Measurements from ENCODE around the gene SPRYD3.

SPRYD3 gene

DNA sequence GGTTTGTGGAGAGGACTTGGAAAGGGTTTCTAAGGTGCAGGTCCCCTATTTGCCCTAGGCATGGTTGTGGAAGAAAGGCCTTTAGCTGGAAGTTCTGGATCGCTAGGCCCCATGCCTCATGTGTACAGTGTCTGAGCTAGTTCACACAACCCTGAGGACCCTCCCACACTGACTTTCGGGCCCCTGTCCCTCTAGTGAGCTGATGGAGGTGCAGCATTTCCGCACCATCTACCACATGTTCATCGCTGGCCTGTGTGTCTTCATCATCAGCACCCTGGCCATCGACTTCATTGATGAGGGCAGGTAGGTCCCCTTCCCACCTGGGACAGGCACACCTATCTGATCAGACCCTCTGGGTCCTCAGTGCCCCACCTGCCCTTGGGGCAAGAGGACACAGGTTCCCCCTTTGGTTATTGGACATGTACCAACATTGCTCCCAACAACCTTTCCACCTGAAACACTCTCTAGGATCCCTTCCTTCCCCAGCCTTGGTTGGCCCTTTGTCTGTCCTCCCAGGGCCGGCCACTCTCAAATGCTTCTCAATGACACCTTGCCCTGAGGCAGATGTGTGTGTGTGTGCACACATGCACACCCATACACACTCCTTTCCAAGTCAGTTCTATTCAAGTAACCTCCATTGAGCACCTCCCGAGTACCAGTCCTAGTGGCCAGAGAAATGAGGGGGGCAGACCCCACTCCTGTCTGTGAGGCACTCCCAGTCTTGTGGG lies 26.7 kb upstream of the SPRYD3 start:
- Mint-ChIP-seq H3K4me1 (ENCODE audit: low read depth) (peaks cover 35% of the 10 kb centered on the region), H3K27ac (no peak overlapping the region), H3K27me3 (no peaks in the 10 kb centered on the region), H3K4me3 (no peak overlapping the region), H3K9me3 (no peaks in the 10 kb centered on the region), H3K36me3 (ENCODE audit: low read depth) (no peaks in the 10 kb centered on the region)

DNA sequence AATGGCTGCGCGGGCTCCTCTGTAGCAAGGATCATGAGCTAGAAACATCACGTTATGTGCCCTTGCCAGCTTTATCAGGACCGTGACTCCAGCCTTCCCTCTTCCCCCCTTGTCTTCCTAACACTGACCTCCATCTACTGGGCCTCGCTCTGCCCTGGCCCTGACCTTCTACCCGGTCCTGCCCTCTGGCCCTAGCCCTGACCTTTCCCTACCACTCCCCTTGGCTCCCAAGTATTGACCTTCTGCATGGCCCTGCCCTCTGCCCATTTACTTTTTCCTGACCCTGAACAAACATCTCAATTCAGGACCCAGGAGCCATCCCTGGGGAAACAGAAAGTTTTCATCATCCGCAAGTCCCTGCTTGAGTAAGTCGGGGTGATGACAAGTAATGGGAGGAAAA lies 26.1 kb upstream of the SPRYD3 start:
- Mint-ChIP-seq H3K9me3 (no peaks in the 10 kb centered on the region), H3K27me3 (no peaks in the 10 kb centered on the region), H3K27ac (no peak overlapping the region), H3K4me1 (ENCODE audit: low read depth) (peaks cover 35% of the 10 kb centered on the region), H3K4me3 (no peak overlapping the region), H3K36me3 (ENCODE audit: low read depth) (no peaks in the 10 kb centered on the region)

DNA sequence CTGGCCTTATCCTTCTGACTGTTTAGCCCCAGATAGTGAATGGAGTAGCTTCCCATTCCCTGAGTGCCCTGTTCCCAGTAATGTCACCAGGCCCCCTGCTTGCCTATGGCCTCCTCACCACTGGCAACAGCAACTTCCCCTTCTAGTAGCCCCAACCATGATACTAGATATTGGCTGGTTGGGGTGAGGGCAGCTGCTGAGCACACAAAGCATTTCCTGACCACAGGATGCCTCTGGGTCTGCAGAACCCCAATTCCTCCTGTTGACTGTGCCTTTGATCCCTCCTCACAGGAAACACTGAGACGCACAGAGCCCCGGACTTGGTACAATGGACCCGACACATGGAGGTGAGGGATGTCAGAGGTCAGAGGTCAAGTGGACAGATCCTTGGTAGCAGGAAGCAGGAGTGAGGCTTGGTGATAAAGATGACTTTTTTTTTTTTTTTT lies 24.7 kb upstream of the SPRYD3 start:
- H3K36me3 Mint-ChIP-seq (ENCODE audit: low read depth): no peaks in the 10 kb centered on the region
- no peaks in the 10 kb centered on the region for H3K27me3 Mint-ChIP-seq
- H3K9me3 Mint-ChIP-seq: no peaks in the 10 kb centered on the region
- H3K4me3 Mint-ChIP-seq: no peak overlapping the region
- peaks cover 41% of the 10 kb centered on the region for H3K4me1 Mint-ChIP-seq (ENCODE audit: low read depth)
- H3K27ac Mint-ChIP-seq: peak overlapping the region; percentile 58

DNA sequence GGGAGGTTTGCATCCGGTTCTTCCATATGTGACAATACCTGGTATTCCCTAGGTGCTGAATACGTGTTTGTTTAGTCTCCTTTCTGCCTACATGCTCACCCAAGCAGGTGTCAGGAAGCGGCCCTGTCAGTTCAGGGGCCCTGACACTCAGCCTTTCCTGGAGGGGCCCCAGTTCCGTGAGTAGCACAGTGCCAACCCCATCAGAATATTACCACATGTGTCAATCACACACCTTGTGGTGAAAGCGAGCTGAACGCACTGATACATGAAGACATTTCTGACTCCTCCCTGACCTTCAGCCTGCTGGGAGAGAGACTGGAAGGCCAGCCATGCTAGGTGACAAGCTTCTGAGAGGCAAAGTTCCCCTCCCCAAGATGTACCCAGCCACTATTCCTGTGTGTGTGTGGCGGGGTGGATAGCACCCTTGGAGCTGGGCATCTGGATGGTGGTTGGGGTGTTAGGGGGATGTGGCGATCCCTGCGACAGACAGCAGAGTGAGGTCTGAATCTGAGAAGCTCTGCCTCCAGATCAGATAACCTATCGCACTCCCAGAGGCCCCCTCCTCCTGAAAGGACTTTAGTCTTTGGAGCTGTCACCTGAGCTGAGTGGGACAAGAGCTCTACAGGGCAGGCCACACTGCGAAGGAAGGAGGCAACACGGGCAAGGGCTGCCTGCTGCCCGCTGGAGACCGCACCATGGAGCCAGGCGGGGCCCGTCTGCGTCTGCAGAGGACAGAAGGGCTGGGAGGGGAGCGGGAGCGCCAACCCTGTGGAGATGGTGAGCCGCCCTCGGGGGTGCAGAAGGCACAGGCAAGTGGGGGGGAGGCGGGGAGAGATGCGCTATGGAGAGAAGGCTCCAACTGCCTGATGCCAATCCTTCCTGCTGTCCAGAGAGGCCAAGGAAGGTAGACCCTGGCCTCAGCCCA lies 24.0 kb upstream of the SPRYD3 start, which contains the start of gene SOAT2:
Gene SOAT2 (plus strand): TSS at position 604 of the 925 bp plus-strand sequence. CDS start 92 bp downstream, at position 696.
- no peaks in the 10 kb centered on the region for H3K27me3 Mint-ChIP-seq
- H3K9me3 Mint-ChIP-seq: no peaks in the 10 kb centered on the region

DNA sequence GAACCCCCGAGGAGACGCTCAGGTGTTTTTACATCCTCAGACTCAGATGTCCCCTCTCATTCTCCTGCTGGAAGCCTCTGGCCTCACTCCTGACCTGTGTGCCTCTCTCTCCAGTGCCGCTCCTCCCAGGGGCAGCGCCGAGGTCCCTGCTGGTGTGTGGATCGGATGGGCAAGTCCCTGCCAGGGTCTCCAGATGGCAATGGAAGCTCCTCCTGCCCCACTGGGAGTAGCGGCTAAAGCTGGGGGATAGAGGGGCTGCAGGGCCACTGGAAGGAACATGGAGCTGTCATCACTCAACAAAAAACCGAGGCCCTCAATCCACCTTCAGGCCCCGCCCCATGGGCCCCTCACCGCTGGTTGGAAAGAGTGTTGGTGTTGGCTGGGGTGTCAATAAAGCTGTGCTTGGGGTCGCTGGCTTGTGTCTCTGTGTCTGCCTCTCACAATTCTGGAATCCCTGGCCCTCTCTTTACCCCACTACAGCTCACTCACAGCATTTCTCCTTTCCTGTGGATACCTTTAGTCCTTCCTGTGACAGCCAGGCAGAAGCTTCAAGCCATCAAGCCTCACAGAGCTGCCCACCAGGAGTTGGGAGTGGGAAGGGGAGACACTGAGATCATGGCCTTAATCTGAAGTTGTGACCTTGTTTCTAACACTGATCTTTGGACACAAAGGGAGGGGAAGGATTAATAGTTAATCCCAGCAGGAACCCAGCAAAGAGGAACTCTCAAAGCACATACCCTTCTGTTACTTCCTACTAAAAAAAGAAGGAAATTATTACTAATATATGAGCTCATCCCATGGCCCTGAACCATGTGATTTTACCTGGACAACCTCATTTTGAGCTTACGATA lies 23.0 kb upstream of the SPRYD3 start:
- H3K4me1 Mint-ChIP-seq (ENCODE audit: low read depth): peaks cover 57% of the 10 kb centered on the region
- no peaks in the 10 kb centered on the region for H3K27me3 Mint-ChIP-seq
- no peaks in the 10 kb centered on the region for H3K9me3 Mint-ChIP-seq
- no peaks in the 10 kb centered on the region for H3K36me3 Mint-ChIP-seq (ENCODE audit: low read depth)
- H3K4me3 Mint-ChIP-seq: no peak overlapping the region
- H3K27ac Mint-ChIP-seq: peak overlapping the region; percentile 75

More for the DNA sequence above, 24.0 kb upstream of the SPRYD3 start, which contains the start of gene SOAT2:
- H3K36me3 Mint-ChIP-seq (ENCODE audit: low read depth): no peaks in the 10 kb centered on the region
- H3K4me1 Mint-ChIP-seq (ENCODE audit: low read depth): peaks cover 49% of the 10 kb centered on the region
- peak within 1 kb of the TSS; percentile 91 for H3K27ac Mint-ChIP-seq
- peak within 1 kb of the TSS; percentile 45 for H3K4me3 Mint-ChIP-seq

DNA sequence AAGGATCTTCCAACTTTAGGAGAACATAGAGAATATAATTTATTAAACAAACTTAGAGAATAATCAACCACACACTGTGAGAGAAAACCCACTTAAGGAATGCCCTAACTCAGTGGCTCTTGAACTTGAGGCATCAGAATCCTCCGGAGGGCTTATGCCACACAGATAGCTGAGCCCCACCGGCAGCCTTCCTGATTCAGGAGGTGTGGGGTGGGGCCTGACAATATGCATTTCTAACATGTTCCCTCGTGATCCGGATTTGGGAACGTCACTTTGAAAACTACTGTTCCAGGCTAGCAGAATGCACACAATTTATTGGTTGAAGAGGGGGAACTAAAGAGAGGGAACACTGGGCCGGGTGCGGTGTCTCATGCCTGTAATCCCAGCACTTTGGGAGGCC lies 22.1 kb upstream of the SPRYD3 start:
- H3K4me3 Mint-ChIP-seq: no peak overlapping the region
- no peaks in the 10 kb centered on the region for H3K36me3 Mint-ChIP-seq (ENCODE audit: low read depth)
- peaks cover 66% of the 10 kb centered on the region for H3K4me1 Mint-ChIP-seq (ENCODE audit: low read depth)
- H3K27ac Mint-ChIP-seq: peak overlapping the region; percentile 45
- no peaks in the 10 kb centered on the region for H3K9me3 Mint-ChIP-seq
- no peaks in the 10 kb centered on the region for H3K27me3 Mint-ChIP-seq

DNA sequence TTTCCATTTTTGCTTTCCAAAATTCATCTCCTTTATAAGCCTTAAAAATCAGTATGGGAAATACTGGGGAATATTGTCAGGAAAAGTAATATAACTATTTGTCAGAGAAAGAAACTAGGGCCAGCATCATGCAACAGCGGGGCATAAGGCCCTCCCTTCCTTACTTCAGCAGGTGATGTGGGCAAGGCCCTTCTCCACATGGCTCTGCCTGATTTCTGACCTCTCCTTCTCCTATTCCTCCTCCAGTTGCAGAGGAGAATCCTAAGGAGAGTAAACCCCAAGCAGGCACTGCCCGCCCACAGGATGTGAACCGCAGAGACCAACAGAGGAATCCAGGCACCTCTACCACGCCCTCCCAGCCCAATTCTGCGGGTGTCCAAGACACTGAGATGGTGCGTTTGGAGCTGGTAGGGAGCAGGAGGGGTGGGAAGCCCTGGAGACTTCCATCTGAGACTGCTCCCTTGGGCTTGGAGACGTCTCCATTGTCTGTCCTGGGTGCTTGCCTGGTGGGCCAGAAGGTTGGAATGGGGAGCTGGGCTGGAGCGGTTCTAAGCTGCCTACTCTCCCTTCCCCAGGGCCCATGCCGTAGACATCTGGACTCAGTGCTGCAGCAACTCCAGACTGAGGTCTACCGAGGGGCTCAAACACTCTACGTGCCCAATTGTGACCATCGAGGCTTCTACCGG lies 21.4 kb upstream of the SPRYD3 start:
- Mint-ChIP-seq H3K27ac (no peak overlapping the region), H3K27me3 (no peaks in the 10 kb centered on the region), H3K4me3 (no peak overlapping the region), H3K9me3 (no peaks in the 10 kb centered on the region), H3K36me3 (ENCODE audit: low read depth) (no peaks in the 10 kb centered on the region), H3K4me1 (ENCODE audit: low read depth) (peaks cover 69% of the 10 kb centered on the region)

DNA sequence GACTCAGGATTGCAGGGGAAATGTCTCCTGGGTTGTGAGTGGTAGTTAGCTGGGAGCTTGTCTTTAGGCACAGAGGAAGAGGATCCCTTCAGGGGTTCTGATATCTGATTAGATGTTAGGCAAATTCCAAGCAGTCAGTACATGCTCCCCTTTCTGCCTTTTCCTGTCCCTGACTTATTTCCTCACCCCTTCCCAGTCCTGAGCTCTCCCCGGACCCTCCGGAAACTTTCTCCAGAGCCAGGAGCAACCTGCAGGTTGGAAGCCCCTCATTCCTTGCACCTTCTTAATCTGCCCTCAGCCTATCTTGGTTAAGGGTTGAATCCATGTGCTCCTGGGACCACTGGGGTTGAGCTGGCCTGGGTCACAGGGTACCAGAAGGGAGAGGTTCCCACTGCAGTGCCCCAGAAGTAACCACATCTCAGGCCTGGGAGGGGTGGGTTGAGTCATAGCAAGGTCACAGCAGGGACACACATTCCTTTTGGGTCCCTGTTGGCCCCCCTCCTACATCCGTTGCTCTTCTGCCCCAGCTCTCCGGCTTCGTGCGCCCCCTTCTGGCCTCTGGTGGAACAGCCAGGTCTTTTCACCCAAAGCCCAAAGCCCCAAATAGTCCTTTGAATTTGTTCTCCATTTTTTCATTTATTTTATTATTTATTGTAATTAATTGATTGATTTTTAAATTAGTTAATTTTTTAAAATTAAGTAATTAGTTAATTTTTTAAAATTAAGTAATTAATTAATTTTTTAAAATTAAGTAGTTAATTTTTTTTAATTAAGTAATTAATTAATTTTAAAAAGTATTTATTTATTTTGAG lies 20.1 kb upstream of the SPRYD3 start:
- Mint-ChIP-seq H3K4me1 (ENCODE audit: low read depth) (peaks cover 66% of the 10 kb centered on the region), H3K4me3 (peak overlapping the region; percentile 82), H3K36me3 (ENCODE audit: low read depth) (no peaks in the 10 kb centered on the region), H3K9me3 (no peaks in the 10 kb centered on the region), H3K27ac (peak overlapping the region; percentile 92), H3K27me3 (no peaks in the 10 kb centered on the region)

DNA sequence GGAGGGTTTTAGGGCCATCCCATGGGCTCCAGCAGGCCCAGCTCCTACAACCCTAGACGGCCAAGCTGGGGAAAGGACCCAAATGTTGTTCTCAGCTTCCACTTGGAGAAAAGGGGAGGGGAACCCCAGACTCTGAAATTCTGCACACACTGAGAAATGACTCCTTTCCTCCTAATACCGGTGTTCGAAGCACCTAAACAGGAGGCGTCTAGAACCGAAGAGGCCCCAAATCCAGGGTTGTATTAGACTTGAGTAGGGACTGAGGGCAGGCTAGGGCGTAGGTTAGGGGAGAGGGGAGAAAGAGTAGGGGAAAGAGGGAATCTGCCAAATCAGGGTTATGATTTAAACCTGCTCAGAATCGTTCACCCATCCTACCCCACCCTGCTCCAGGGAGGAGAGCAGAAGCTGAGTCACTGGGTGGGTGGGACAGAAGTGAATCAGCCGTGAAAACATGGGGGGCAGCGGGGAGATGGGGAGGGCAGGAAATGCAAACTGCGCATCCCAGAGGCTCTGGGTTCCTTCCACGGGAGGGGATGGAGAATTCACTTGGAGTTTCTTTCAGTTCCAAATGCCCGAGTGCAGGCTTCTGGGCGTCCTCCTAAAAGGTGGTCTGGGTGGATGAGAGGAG lies 19.3 kb upstream of the SPRYD3 start:
- no peaks in the 10 kb centered on the region for H3K9me3 Mint-ChIP-seq
- H3K4me1 Mint-ChIP-seq (ENCODE audit: low read depth): peaks cover 64% of the 10 kb centered on the region
- H3K4me3 Mint-ChIP-seq: peak overlapping the region; percentile 82
- H3K36me3 Mint-ChIP-seq (ENCODE audit: low read depth): no peaks in the 10 kb centered on the region
- H3K27me3 Mint-ChIP-seq: no peaks in the 10 kb centered on the region
- H3K27ac Mint-ChIP-seq: peak overlapping the region; percentile 92

DNA sequence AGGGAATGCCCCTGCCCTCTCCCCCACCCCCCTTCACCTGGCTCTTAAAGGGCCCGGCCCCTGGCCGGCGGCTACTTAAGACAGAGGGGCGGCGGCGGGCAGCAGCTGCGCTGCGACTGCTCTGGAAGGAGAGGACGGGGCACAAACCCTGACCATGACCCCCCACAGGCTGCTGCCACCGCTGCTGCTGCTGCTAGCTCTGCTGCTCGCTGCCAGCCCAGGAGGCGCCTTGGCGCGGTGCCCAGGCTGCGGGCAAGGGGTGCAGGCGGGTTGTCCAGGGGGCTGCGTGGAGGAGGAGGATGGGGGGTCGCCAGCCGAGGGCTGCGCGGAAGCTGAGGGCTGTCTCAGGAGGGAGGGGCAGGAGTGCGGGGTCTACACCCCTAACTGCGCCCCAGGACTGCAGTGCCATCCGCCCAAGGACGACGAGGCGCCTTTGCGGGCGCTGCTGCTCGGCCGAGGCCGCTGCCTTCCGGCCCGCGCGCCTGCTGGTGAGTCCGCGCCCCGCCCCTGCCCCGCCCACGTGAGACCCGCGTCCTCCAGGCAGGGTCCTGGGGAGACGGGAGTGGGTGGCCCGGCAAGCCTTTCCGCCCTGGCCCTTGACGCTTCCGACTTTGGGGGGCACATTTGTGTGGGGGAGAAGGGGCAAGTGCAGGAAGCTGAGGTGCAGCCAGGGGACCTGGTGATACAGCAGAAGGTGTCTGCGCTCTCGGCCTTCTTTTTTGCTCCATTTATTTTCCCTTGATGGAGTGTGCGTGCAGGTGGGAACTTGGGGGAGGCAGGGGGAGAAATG lies 18.6 kb upstream of the SPRYD3 start, which contains the start of gene IGFBP6:
Gene IGFBP6 (plus strand): TSS at position 104 of the 790 bp plus-strand sequence. CDS start 51 bp downstream, at position 155.
- Mint-ChIP-seq H3K9me3 (no peaks in the 10 kb centered on the region), H3K27ac (peak within 1 kb of the TSS; percentile 92), H3K4me3 (peak within 1 kb of the TSS; percentile 82), H3K36me3 (ENCODE audit: low read depth) (no peaks in the 10 kb centered on the region), H3K27me3 (no peaks in the 10 kb centered on the region), H3K4me1 (ENCODE audit: low read depth) (peaks cover 57% of the 10 kb centered on the region)

DNA sequence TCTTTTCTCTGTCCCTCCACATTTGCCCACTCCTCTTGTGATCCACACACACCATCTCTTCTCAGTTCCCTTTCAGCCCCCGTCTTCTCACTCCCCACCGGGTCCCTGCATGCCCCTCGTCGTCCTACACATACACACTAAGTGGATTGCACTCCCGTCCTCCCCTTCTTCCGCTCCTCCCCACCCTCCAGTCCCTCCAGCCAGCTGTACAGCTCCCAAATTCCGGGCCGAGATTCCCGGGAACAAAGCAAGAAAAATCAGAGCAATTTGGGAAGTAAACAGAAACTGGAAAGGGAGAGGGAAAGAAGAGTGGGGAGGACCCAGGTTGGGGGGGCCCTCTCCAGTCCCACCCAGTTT lies 18.0 kb upstream of the SPRYD3 start:
- Mint-ChIP-seq H3K4me3 (peak overlapping the region; percentile 71), H3K36me3 (ENCODE audit: low read depth) (no peaks in the 10 kb centered on the region), H3K4me1 (ENCODE audit: low read depth) (peaks cover 51% of the 10 kb centered on the region), H3K27ac (peak overlapping the region; percentile 37), H3K9me3 (no peaks in the 10 kb centered on the region), H3K27me3 (no peaks in the 10 kb centered on the region)

DNA sequence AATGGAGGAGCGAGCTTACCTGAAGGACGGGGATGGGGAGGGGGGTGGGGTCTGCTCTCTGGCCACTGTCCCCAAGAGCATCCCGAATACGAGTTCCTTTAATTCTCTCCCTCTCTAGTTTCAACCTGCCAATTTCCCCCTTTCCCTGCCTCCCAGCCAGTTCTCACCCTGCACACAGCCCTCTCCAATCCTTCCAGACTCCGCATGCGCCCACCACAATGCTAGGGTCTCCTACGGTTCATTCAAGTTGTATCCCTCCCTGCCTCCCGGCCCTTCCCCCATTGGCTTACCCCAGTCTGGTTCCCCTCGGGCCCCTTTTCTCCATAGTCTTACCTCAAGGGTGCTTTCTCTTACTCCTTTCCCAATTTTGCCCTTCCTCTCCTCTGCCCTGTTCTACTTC lies 17.6 kb upstream of the SPRYD3 start:
- Mint-ChIP-seq H3K27ac (peak overlapping the region; percentile 37), H3K9me3 (no peaks in the 10 kb centered on the region), H3K4me1 (ENCODE audit: low read depth) (peaks cover 47% of the 10 kb centered on the region), H3K36me3 (ENCODE audit: low read depth) (no peaks in the 10 kb centered on the region), H3K4me3 (peak overlapping the region; percentile 71), H3K27me3 (no peaks in the 10 kb centered on the region)

Data from stimulated activated naive CD8-positive, alpha-beta T cell treated with anti-CD3 and anti-CD28 coated beads, Interleukin-15, Interleukin-2, amounts not matched to agents 100 ng/mL and 50 ng/mL, for 24 hours (primary cell).